H9 (cell line): ENCODE results near the gene WNT10A. TPM values are rescaled to one million over a fixed set of nuclear protein-coding genes. Genes with fewer than 3 reads are reported as not detected.

Experiments used
- DNase-seq: peaks from one replicate; pipeline ENCODE4 v3.0.0-alpha.2; 2017
- H2AFZ ChIP-seq: one replicate; pipeline ENCODE4 v1.6.1; 2013; ENCODE audit warnings: mild to moderate bottlenecking, low read length, control low read depth, moderate library complexity
- H2AK5ac ChIP-seq: 2 replicates; pipeline ENCODE4 v1.6.1; 2013; ENCODE audit warnings: low read length, control low read depth, mixed read lengths; ENCODE audit not compliant: insufficient read length
- H2BK120ac ChIP-seq: one replicate; pipeline ENCODE4 v1.6.1; 2013; ENCODE audit warnings: low read depth, mild to moderate bottlenecking, low read length, control low read depth, inconsistent platforms; ENCODE audit not compliant: poor library complexity, severe bottlenecking
- H2BK12ac ChIP-seq: 2 replicates; pipeline ENCODE4 v1.6.1; 2013; ENCODE audit warnings: low read length, control low read depth, mixed read lengths, low read depth; ENCODE audit not compliant: insufficient read length
- H2BK15ac ChIP-seq: 2 replicates; pipeline ENCODE4 v1.6.1; 2013; ENCODE audit warnings: low read depth, low read length, control low read depth
- H2BK20ac ChIP-seq: one replicate; pipeline ENCODE4 v1.6.1; 2013; ENCODE audit warnings: low read depth, mild to moderate bottlenecking, low read length, control low read depth, inconsistent platforms; ENCODE audit not compliant: poor library complexity, severe bottlenecking
- H2BK5ac ChIP-seq: 2 replicates; pipeline ENCODE4 v1.6.1; 2013; ENCODE audit warnings: low read length, control low read depth, mixed read lengths; ENCODE audit not compliant: insufficient read length
- H3K14ac ChIP-seq: 2 replicates; pipeline ENCODE4 v1.6.1; 2013; ENCODE audit warnings: low read length, control low read depth; ENCODE audit not compliant: insufficient read depth
- H3K18ac ChIP-seq: 2 replicates; pipeline ENCODE4 v1.6.1; 2013; ENCODE audit warnings: low read depth, mild to moderate bottlenecking, mixed read lengths, low read length, control low read depth; ENCODE audit not compliant: insufficient read length
- H3K23ac ChIP-seq: 2 replicates; pipeline ENCODE4 v1.6.1; 2013; ENCODE audit warnings: low read length, control low read depth, mixed read lengths, low read depth; ENCODE audit not compliant: insufficient read length
- H3K23me2 ChIP-seq: 2 replicates; pipeline ENCODE4 v1.6.1; 2013; ENCODE audit warnings: low read depth, mild to moderate bottlenecking, mixed read lengths, low read length, control low read depth; ENCODE audit not compliant: insufficient read length, poor library complexity, severe bottlenecking
- H3K27ac ChIP-seq: 2 replicates; pipeline ENCODE4 v1.5.1; 2013; ENCODE audit warnings: low read length, control low read depth, mixed read lengths, low read depth; ENCODE audit not compliant: insufficient read length
- H3K27me3 ChIP-seq: 2 replicates; pipeline ENCODE4 v1.6.1; 2013; ENCODE audit warnings: low read length, control low read depth, inconsistent platforms; ENCODE audit not compliant: insufficient read depth
- H3K4ac ChIP-seq: 2 replicates; pipeline ENCODE4 v1.6.1; 2013; ENCODE audit warnings: low read depth, mild to moderate bottlenecking, control low read depth, inconsistent platforms, low read length, moderate library complexity
- H3K4me1 ChIP-seq: 2 replicates; pipeline ENCODE4 v1.6.1; 2013; ENCODE audit warnings: low read length, control low read depth, inconsistent platforms; ENCODE audit not compliant: insufficient read depth
- H3K4me2 ChIP-seq: 2 replicates; pipeline ENCODE4 v1.6.1; 2013; ENCODE audit warnings: low read length, control low read depth, mixed read lengths; ENCODE audit not compliant: insufficient read length, insufficient read depth
- H3K56ac ChIP-seq: 2 replicates; pipeline ENCODE4 v1.6.1; 2013; ENCODE audit warnings: low read depth, mild to moderate bottlenecking, mixed read lengths, low read length, control low read depth; ENCODE audit not compliant: insufficient read length
- H3K79me1 ChIP-seq: 2 replicates; pipeline ENCODE4 v1.6.1; 2013; ENCODE audit warnings: low read depth, mild to moderate bottlenecking, moderate library complexity, low read length, control low read depth, inconsistent platforms; ENCODE audit not compliant: insufficient read depth, poor library complexity, severe bottlenecking
- H3K79me2 ChIP-seq: 2 replicates; pipeline ENCODE4 v1.6.1; 2013; ENCODE audit warnings: low read length, control low read depth, inconsistent platforms; ENCODE audit not compliant: insufficient read depth
- H3K9ac ChIP-seq: 2 replicates; pipeline ENCODE4 v1.6.1; 2013; ENCODE audit warnings: low read length, control low read depth, mixed read lengths; ENCODE audit not compliant: insufficient read length; ENCODE audit errors: extremely low read depth
- H3K9me3 ChIP-seq: one replicate; pipeline ENCODE4 v1.6.1; 2013; ENCODE audit warnings: low read depth, low read length, inconsistent platforms; ENCODE audit not compliant: control insufficient read depth
- H3T11ph ChIP-seq: one replicate; pipeline ENCODE4 v1.6.1; 2013; ENCODE audit warnings: mild to moderate bottlenecking, low read length, control low read depth, inconsistent platforms
- H4K20me1 ChIP-seq: one replicate; pipeline ENCODE4 v1.6.1; 2013; ENCODE audit not compliant: control insufficient read depth, insufficient read length, insufficient read depth
- H4K5ac ChIP-seq: 2 replicates; pipeline ENCODE4 v1.6.1; 2013; ENCODE audit warnings: low read depth, mild to moderate bottlenecking, mixed read lengths, low read length, control low read depth; ENCODE audit not compliant: insufficient read length
- H4K8ac ChIP-seq: replicated peaks from 2 replicates; pipeline ENCODE4 v1.6.1; 2013; ENCODE audit warnings: low read length, control low read depth, mixed read lengths, low read depth; ENCODE audit not compliant: insufficient read length
- H4K91ac ChIP-seq: 2 replicates; pipeline ENCODE4 v1.6.1; 2013; ENCODE audit warnings: low read depth, mild to moderate bottlenecking, moderate library complexity, mixed read lengths, low read length, control low read depth; ENCODE audit not compliant: insufficient read length
- H3K27ac Mint-ChIP-seq, 3 experiments: 2 replicates in 2 of 3; 3 replicates in 1 of 3; pipeline ENCODE4 v1.8.0; 2020 to 2021; ENCODE audit warnings: mixed read lengths in 3 of 3, mild to moderate bottlenecking in 1 of 3, moderate library complexity in 1 of 3
- H3K27me3 Mint-ChIP-seq: 2 replicates; pipeline ENCODE4 v1.8.0; 2021; ENCODE audit warnings: low read depth, mild to moderate bottlenecking, moderate library complexity, mixed read lengths
- H3K36me3 Mint-ChIP-seq, 3 experiments: 2 replicates in 2 of 3; 3 replicates in 1 of 3; pipeline ENCODE4 v1.8.0; 2020 to 2021; ENCODE audit warnings: low read depth in 3 of 3, mixed read lengths in 3 of 3; ENCODE audit not compliant: insufficient read depth in 1 of 3
- H3K4me1 Mint-ChIP-seq, 2 experiments: 2 replicates each; pipeline ENCODE4 v1.8.0; 2020; ENCODE audit warnings: mixed read lengths in 2 of 2
- H3K4me3 Mint-ChIP-seq, 2 experiments: 2 replicates in 1 of 2; 3 replicates in 1 of 2; pipeline ENCODE4 v1.8.0; 2020 to 2021; ENCODE audit warnings: mild to moderate bottlenecking in 2 of 2, mixed read lengths in 2 of 2, moderate library complexity in 1 of 2
- H3K9me3 Mint-ChIP-seq, 2 experiments: 2 replicates in 1 of 2; 3 replicates in 1 of 2; pipeline ENCODE4 v1.8.0; 2020; ENCODE audit warnings: mild to moderate bottlenecking in 2 of 2, mixed read lengths in 2 of 2, moderate library complexity in 1 of 2
- CTCF ChIP-seq: fragments of 200-600 bp; sonication (generic); conservative IDR thresholded peaks from 3 replicates; pipeline ENCODE4 v1.8.0; 2021; ENCODE audit warnings: antibody characterized with exemption, mild to moderate bottlenecking
- WGBS: extraction: QIAGEN DNeasy Blood & Tissue Kit; methylation state at CpG from one replicate; pipeline ENCODE4 v1.1.7; 2013; ENCODE audit warnings: missing lambda C conversion rate, low lambda C conversion rate, mixed read lengths; ENCODE audit not compliant: insufficient read length; ENCODE audit errors: extremely low coverage; 5-methylcytosine and 5-hydroxymethylcytosine counted together
- total RNA-seq: library from RNA; stranded (reverse); gene quantifications from 2 replicates; pipeline ENCODE4 v1.2.1, GENCODE V29; 2021

The WNT10A gene
- total RNA-seq, 1 experiment from 2014 or later: not detected

- Histone ChIP-seq H3K27me3 (peaks cover 78% of the 10 kb centered on the region), H3K79me2 (no peaks in the 10 kb centered on the region), H4K5ac (no peak overlapping the region), H2BK20ac (no peak overlapping the region), H2AFZ (no peak overlapping the region), H2AK5ac (no peak overlapping the region), H3K56ac (no peak overlapping the region), H3K23ac (no peak overlapping the region), H3K18ac (no peak overlapping the region), H3K4ac (no peak overlapping the region), H3K9ac (no peak overlapping the region), H2BK12ac (no peak overlapping the region), H4K8ac (no peak overlapping the region), H3K27ac (no peak overlapping the region), H2BK15ac (no peak overlapping the region), H2BK5ac (no peak overlapping the region), H4K20me1 (no peaks in the 10 kb centered on the region), H3K79me1 (no peaks in the 10 kb centered on the region), H4K91ac (no peak overlapping the region), H3K23me2 (peaks cover 3% of the 10 kb centered on the region), H3K4me2 (peak overlapping the region; percentile 12), H3T11ph (no peak overlapping the region), H3K4me1 (peaks cover 2% of the 10 kb centered on the region; the same call in 1 of the 2 replicates), H2BK120ac (no peak overlapping the region), H3K14ac (no peak overlapping the region), H3K9me3 (no peaks in the 10 kb centered on the region)
- TF ChIP-seq CTCF: no peak
- Mint-ChIP-seq H3K4me3 (peak overlapping the region; percentile 48 to 79), H3K4me1 (peaks cover 21 to 47% of the 10 kb centered on the region in 2 experiments), H3K9me3 (no peaks in the 10 kb centered on the region; a peak in 1 of 5 replicates), H3K27ac (no peak overlapping the region), H3K36me3 (no peaks in the 10 kb centered on the region), H3K27me3 (peaks cover 98% of the 10 kb centered on the region)
- WGBS: no CpG with 5 or more reads among the region's 47 CpGs
- no peak for DNase-seq
Observed at GRCh38 chr2:218859988-218860831, 20.4 kb upstream of the WNT10A start.
